Sigmoid colon (tissue), 3 donors: ENCODE measurements around the gene PTPN9.

Experiments
- POLR2A ChIP-seq, 2 donors: fragments of 450-650 bp; IDR thresholded peaks; one replicate each; pipeline ENCODE4 v1.6.1; 2016; ENCODE audit warnings: antibody characterized with exemption in 2 of 2, mild to moderate bottlenecking in 2 of 2, moderate library complexity in 2 of 2
- TF ChIP-seq, protein P1 (sequence below), 4 experiments: fragments of 450-650 bp in 3 of 4; fragments of 200-600 bp in 1 of 4; IDR thresholded peaks; one replicate each; pipeline ENCODE4 v1.5.1; 2016 to 2019; ENCODE audit warnings: antibody characterized with exemption in 4 of 4, mild to moderate bottlenecking in 3 of 4, moderate library complexity in 2 of 4

DNA sequence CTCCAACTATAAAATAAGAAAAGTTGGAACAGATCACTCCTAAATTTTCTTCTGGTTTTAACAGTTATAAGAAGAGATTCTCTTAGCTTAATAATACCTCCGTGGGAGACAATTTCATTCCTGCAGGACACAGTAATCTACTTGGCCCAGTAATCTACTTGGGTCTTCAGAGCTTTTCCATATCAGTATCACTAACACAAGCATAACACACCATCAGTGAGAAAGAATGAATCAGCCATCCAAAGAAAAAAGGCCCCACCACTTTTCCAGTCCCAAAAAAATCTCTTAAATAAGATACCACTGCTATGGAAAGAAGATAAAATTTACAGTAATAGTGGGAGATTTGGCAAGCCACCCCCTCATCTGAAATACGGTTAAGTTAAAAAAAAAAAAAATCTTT lies 147.8 kb downstream of the PTPN9 start:
- TF ChIP-seq, protein P1, sequence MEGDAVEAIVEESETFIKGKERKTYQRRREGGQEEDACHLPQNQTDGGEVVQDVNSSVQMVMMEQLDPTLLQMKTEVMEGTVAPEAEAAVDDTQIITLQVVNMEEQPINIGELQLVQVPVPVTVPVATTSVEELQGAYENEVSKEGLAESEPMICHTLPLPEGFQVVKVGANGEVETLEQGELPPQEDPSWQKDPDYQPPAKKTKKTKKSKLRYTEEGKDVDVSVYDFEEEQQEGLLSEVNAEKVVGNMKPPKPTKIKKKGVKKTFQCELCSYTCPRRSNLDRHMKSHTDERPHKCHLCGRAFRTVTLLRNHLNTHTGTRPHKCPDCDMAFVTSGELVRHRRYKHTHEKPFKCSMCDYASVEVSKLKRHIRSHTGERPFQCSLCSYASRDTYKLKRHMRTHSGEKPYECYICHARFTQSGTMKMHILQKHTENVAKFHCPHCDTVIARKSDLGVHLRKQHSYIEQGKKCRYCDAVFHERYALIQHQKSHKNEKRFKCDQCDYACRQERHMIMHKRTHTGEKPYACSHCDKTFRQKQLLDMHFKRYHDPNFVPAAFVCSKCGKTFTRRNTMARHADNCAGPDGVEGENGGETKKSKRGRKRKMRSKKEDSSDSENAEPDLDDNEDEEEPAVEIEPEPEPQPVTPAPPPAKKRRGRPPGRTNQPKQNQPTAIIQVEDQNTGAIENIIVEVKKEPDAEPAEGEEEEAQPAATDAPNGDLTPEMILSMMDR (IDR thresholded peaks at IDR 0.05) = no peak
- no peak for TF ChIP-seq POLR2A (IDR thresholded peaks at IDR 0.05)
